Measurements from ENCODE around the gene POLN.

POLN gene

GRCh38 chr4:2066571-2067445 lies 175.1 kb downstream of the POLN start:
- peak; percentile 1 for DNase-seq

- DNase-seq, result no peak
Measured at GRCh38 chr4:2066011-2066551, 175.8 kb downstream of the POLN start.

- DNase-seq, result peak; percentile 2
Measured at GRCh38 chr4:2065106-2065930, 176.6 kb downstream of the POLN start.

GRCh38 chr4:2064276-2064991 lies 177.5 kb downstream of the POLN start:
- no peak for DNase-seq

GRCh38 chr4:2063557-2064275 lies 178.2 kb downstream of the POLN start:
- DNase-seq, result no peak

- no peak for DNase-seq
Measured at GRCh38 chr4:2062808-2063524, 179.0 kb downstream of the POLN start.

- no peak for DNase-seq
Measured at GRCh38 chr4:2062168-2062807, 179.6 kb downstream of the POLN start.

- DNase-seq, result no peak
Measured at GRCh38 chr4:2061186-2062131, 180.5 kb downstream of the POLN start.

- DNase-seq, result no peak
Measured at GRCh38 chr4:2060611-2061185, 181.2 kb downstream of the POLN start.

- DNase-seq, result peak; percentile 38
Measured at GRCh38 chr4:2059726-2060602, 182.0 kb downstream of the POLN start.

GRCh38 chr4:2059046-2059725 lies 182.7 kb downstream of the POLN start, which contains the start of gene NAT8L:
Gene NAT8L, plus strand, starts transcription at chr4:2059327. Its CDS starts 185 bp downstream, at chr4:2059512.
- no peak for DNase-seq

GRCh38 chr4:2058264-2059045 lies 183.5 kb downstream of the POLN start:
- DNase-seq, result no peak

- no peak for DNase-seq
Measured at GRCh38 chr4:2057382-2058065, 184.4 kb downstream of the POLN start.

- no peak for DNase-seq
Measured at GRCh38 chr4:2054217-2054616, 187.7 kb downstream of the POLN start.

- DNase-seq, result no peak
Measured at GRCh38 chr4:2051086-2051485, 190.8 kb downstream of the POLN start.

- no peak for DNase-seq
Measured at GRCh38 chr4:2049811-2050210, 192.1 kb downstream of the POLN start.
